Amniotic stem cell (primary cell): ENCODE data around the gene ITPR1.

ENCODE experiments used
- DNase-seq: peaks from one replicate; lab custom pipeline; 2025; lab: John Stamatoyannopoulos, UW

ITPR1 gene

DNA sequence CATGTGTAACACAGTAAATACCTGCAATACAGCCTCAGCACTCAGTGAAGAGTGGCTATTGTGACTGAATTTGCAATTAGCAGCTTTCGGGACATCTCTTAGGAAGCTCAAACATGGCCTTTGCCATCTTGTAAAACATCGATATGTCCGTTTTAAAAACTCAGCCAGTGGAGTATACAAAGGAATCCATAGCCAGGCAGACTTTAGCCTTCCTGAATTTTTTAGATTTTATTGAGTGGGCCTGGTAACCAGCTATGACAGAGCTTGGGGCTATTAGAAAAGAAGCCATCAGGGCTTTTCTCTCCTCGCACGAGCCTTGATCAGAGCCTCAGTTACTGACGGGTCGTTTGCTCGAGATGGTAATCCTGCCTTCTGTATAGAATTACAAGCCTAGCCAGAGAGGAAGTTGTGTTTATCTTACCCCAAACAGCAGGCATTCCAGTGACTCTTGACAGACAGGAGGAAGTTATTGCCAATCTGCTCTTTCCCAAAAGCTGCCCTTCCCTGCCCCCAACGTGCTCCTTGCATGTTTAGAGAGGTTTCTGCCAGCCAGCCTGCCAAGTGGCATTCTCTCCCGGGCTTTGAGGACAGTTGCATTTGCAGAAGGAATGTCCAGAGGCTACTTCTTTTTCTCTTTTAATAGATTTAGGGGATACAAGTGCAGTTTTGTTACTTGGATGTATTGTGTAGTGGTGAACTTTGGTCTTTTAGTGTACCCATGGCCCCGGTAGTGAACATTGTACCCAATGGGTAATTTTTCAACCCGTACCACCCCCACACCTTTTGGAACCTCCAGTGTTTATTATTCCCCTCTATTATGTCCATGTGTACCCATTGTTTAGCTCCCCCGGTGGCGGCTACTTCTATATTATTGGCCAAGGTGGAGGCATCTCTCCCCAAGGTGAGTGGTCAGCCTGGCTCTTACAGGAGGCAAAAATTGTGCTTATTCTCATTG, 40.6 kb downstream of the ITPR1 start:
- no peak for DNase-seq

DNA sequence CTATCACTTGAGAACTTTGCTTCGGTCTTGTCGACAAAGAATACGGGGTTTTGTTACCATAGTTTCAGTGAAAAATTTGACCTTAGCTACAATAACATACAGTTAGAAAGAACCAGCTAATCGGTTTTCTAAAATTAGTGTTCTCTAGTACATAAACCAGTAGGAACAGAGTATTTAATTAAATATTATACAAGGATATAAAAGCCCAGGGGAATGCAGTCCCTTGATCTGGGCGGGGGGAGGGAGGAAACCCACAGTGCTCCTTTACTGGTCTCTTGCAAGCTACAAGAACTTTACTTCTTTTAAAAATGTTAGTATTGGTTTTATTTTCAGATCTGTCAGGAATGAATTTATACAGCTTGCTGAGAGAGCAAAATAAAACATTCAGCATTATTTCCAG, 41.8 kb downstream of the ITPR1 start:
- DNase-seq: no peak

- no peak for DNase-seq
Measured at GRCh38 chr3:4536260-4536659, 43.1 kb downstream of the ITPR1 start.

- no peak for DNase-seq
Measured at GRCh38 chr3:4540267-4540666, 47.1 kb downstream of the ITPR1 start.

DNA sequence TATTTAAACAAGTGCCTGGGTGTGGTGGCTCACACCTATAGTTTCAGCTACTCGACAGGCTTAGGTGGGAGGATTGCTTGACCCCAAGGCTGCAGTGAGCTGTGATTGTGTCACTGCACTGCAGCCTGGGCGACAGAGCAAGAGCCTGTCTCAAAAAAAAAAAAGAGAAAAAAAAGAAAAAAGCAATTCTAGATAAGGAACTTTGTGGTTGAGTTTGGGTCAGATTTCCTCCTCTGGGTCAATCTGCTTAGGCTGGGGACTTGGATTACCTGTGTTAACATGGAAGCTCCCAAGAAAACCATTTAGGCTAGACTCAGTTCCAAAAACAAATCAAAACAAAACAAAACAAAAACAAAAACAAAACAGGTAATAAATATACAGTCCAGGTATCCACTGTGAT, 50.0 kb downstream of the ITPR1 start:
- no peak for DNase-seq

GRCh38 chr3:4546346-4547178, 53.4 kb downstream of the ITPR1 start:
- DNase-seq: no peak

DNA sequence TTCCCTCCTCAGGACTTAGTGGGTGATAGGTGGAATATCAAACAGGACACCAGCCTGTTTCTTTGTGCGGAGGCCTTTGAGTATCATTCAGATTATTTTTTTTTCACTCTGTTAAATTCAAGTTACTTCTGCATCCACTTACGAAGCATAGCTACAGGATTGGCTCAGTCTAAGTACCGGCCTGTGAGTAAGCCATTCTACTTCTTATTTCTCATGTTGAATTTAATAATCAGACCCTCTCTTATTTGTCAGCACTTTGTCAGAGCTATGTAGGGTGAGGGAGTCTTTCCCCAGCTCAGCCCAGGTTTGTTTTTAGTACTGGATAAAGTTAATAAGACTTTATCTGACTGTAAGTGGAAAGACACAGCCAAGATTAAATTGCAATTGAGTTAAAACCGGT, 54.7 kb downstream of the ITPR1 start:
- DNase-seq: no peak

DNA sequence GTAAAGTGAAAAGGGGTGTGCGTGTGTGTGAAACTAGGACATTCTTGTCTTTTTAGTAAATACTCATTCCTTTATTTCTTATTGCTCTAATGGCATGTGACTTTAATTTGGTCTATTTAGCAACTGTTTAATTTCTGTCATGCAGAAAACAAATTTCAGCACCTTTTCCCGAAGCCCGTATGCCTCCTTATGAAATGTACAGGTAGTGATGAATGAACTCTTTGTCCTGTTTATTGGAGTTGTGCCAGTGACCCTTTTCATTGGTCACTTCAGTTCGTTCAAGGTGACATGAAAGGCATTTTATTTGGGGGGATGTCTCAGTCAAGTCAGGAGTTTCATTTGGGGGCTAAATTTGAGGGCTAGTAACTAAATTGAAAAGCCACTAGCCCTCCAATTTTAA, 55.2 kb downstream of the ITPR1 start:
- no peak for DNase-seq

DNA sequence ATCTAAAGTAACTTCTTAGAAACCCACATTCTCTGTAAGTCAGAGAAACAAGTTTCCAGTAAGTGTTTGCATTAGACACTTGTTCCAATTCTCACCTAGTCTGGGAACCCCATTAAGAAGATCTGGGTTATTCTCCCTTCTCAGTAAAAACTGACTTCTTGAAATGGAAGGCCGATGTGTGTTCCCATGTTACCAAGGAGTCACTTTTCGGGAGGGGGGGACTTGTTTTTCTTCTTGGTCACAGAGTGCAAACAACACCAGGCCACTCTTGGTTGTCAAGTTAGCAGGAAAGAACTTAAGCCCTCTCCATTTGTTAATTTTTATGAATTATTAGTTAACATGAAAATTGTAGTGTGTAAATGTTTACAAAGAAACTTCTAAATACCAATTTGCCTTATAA, 55.6 kb downstream of the ITPR1 start:
- DNase-seq: no peak

DNA sequence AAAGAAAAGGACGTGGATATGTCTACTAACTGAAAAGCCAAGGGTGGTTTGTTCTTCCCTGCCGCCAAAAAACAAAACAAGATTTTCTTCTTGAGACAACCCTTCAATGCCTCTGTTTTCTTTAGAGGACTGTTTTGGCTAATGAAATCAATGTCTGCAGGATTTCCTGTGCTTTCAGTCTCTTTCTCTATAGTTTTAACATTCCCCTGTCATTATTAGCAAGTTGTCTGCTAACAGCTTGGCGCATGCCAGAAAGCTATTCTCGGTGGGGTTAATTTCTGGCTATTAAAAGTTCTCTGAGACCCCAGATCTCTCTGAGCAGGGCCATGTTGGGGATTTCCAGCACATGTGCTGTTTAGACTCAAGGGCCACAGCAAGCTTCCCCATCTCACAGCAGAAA, 56.7 kb downstream of the ITPR1 start:
- no peak for DNase-seq

- DNase-seq: no peak
Measured at GRCh38 chr3:4551051-4551711, 58.0 kb downstream of the ITPR1 start.

DNA sequence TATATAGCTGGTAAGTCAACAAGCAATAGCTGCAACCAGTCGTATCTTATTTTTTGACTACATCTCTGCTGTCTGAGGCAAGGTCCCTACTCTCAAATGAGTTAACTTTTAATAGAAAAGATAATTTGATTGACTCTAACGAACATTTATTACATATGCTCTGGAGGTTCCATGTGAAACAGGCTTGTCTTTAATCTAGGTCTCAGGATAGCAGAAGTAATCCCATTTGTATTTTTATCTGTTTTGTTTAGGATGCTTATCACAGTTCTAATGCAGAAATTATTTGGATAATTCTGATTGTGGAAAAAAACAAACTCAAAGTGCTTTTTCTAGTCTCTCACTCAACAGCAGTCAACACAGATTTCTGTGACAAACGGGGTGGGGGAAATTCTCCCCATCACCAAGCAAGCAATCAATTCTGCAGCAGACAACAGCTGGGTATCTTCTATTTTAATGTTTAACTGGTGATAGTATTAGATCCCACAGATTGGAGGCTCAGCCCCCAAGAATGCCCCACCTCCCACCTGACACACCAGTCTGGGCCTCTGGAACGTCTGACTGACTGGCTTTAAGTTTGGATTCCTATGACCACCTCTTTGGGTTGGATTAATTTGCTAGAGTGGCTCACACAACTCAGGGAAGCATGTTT, 58.8 kb downstream of the ITPR1 start:
- no peak for DNase-seq

GRCh38 chr3:4552811-4553210, 59.7 kb downstream of the ITPR1 start:
- no peak for DNase-seq

- DNase-seq: no peak
Measured at GRCh38 chr3:4561661-4562060, 68.5 kb downstream of the ITPR1 start.

- DNase-seq: no peak
Measured at GRCh38 chr3:4562595-4562994, 69.4 kb downstream of the ITPR1 start.

- DNase-seq: no peak
Measured at GRCh38 chr3:4564270-4564669, 71.1 kb downstream of the ITPR1 start.

DNA sequence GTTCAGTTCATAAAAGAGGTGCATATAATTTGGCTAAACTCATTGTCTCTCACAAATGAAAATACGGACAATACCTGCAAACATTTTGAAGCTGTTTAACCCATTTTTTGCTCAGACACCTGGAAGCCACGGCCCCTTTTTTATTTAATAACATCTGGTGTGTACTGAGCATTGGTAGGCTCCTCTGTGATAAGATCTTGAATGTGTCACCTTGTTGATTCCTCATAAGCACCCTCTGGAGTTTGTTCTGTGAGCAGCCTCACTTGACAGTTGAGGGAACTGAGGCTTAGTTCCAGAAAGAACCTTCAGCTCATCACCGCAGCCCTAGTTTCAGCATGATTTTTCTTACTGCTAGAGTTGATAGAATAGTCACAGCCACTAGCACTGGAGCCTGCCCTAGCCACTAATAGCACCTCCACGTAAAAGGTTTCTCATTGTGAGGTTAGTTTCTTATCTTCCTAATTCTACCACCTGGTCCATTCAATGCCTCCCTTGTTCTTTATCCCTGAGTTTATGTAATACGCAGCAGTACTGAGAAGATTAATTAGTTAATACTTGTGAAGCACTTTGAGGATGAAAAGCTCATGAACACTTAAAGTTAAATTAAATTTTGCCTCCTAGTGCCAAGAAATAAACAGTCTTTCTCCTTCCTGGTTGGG, 71.9 kb downstream of the ITPR1 start:
- DNase-seq: no peak

GRCh38 chr3:4565809-4566501, 72.8 kb downstream of the ITPR1 start:
- DNase-seq: no peak

DNA sequence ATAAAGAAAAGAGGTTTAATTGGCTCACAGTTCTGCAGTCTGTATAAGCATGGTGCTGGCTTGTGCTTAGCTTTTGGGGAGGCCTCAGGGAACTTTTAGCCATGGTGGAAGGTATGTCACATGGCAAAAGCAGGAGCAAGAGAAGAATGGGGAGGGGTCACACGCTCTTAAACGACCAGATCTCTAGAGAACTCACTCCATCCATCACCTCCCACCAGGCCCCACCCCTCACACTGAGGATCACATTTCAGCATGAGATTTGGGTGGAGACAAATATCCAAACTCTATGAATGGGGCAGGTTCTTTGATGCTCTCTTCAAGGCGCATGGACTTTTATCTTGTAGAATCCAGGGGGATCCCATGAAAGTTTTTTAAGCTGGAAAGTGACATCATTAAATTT, 75.7 kb downstream of the ITPR1 start:
- no peak for DNase-seq

DNA sequence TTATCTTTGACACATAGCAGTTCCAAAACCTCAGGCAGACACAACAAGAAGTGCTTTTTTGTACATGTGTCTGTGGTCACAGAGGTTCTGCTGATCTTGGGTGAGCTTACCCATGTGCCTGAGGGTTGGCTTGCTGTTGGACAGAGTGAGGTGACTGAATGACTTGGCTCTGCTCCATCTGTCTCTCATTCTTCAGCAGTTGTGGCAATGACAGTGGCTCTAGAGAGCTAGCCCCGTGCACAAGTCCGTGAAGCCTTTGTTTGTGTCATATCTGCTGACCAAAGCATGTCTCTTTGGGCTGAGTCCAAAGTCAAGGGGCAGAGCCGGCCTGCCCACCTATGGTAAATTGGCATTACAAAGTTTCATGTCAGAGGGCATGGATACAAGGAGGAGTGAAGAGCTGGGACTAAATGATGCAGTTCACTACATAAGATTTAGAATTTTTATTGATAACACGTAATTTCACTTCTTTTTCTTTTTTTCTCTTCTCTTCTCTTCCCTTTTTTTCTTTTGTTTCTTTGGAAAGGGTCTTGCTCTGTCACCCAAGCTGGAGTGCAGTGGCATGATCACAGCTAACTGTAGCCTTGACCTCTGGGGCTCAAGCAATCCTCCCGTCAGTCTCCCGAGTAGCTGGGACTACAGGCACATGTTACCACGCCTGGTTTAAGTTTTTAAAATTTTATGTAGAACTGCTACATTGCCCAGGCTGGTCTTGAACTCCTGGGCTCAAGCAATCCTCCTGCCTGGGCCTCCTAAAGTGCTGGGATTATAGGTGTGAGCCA, 77.9 kb downstream of the ITPR1 start:
- DNase-seq: no peak
